Vagina (tissue), 2 donors: ENCODE data around the gene NAA15.

Experiments
- CTCF ChIP-seq, 3 experiments: fragments of 450-650 bp in 2 of 3; fragments of 200-600 bp in 1 of 3; sonication (generic) in 1 of 3; IDR thresholded peaks; one replicate each; pipeline ENCODE4 v1.5.1; 2017 to 2019; ENCODE audit warnings: antibody characterized with exemption in 3 of 3, mild to moderate bottlenecking in 2 of 3, moderate library complexity in 2 of 3
- POLR2A ChIP-seq, 2 donors: fragments of 450-650 bp; IDR thresholded peaks; one replicate each; pipeline ENCODE4 v1.6.1; 2017; ENCODE audit warnings: antibody characterized with exemption in 2 of 2, mild to moderate bottlenecking in 2 of 2, moderate library complexity in 2 of 2
- POLR2AphosphoS5 ChIP-seq, 2 donors: sonication (generic); formaldehyde crosslinking; IDR thresholded peaks; one replicate each; pipeline ENCODE4 v1.9.0; 2017; ENCODE audit warnings: antibody characterized with exemption in 2 of 2, mild to moderate bottlenecking in 2 of 2, low read depth in 1 of 2; ENCODE audit not compliant: insufficient read depth in 1 of 2

GRCh38 chr4:139316733-139317132 lies 15.4 kb downstream of the NAA15 start:
- no peak for TF ChIP-seq POLR2AphosphoS5 (IDR thresholded peaks at IDR 0.05; ENCODE audit: insufficient read depth in 1 of 2, low read depth in 1 of 2)
- no peak for TF ChIP-seq CTCF (IDR thresholded peaks at IDR 0.05)
- no peak for TF ChIP-seq POLR2A (IDR thresholded peaks at IDR 0.05)
